ENCODE results near the gene LCORL. TPM values are rescaled to one million over a fixed set of nuclear protein-coding genes. Genes with fewer than 3 reads are reported as not detected.
"Not testable (repeated sequence)": the region's sequence is repeated elsewhere in the genome, so short reads cannot be mapped to it uniquely, and the experiment has no call there.

The LCORL gene
- total and polyA plus RNA-seq, 5 donors: 1.6 to 8.1 (median 7.3) TPM

DNA sequence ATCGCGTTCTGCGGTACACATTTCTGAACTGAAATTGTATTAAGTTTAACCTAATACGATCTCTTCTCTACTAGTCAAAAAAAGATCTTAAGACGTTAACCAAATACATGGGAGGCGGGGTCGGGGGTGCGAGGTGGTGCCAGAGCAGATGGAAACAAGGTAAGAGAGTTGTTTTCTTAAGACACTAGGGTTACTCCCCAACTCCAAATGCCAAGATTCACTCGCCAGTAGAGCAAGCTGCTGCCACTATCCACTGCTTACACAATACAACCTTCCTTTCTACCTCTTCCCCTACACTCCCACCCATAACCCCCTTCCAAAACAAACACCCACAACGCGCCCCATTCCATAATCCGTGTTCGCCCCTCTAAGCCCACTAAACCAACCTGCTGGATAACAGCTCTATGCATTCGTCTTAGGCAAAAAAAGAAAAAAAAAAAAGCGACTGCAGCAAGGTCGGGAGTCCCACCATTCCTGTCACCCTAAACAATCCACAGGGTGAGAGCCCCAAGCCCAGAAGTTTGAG, 1.3 kb downstream of the LCORL start:
- no peak overlapping the region for H3K27ac ChIP-seq (ENCODE audit: low read length)
- intact Hi-C loops (cut with DNase I): loop anchor here in 1 of 4 donors (10.0 kb wide), 1 partner anchor 205 kb away; the partner anchor contains the start of genes DCAF16 and NCAPG
- WGBS: 6% methylated on average over 16 of the region's 16 CpGs
- DNase-seq (peak; percentile 9 to 44 (median 27)), ATAC-seq (no peak)
- peaks cover 3% of the 10 kb centered on the region for H3K4me1 ChIP-seq (ENCODE audit: control insufficient read depth, insufficient read depth, low read length)
- H3K27me3 ChIP-seq (ENCODE audit: control insufficient read depth, insufficient read depth): no peaks in the 10 kb centered on the region
- no peaks in the 10 kb centered on the region for H3K9me3 ChIP-seq (ENCODE audit: control insufficient read depth, low read length)
- H3K4me3 ChIP-seq (ENCODE audit: low read length): peak overlapping the region; percentile 96

DNA sequence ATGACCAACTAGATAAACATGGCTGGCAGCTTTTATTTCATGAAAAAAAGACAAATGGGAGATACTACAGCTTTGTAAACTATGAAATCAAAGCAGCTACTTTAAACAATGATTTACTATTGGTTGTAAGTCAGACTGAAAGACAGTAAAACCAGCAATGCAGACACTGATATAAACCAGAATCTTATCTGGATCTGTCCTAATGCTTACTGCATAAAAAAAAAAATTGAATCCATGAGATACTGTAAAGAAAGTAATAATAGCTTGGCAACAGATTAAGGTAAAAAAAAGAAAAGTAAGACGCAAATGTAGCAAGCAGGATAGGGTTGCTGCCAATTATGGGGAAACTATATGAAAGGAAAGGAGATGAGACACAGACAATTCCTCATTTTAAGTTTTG, 7.3 kb downstream of the LCORL start:
- no peak for ATAC-seq
- WGBS: 67% methylated on average over 1 of the region's 1 CpG

DNA sequence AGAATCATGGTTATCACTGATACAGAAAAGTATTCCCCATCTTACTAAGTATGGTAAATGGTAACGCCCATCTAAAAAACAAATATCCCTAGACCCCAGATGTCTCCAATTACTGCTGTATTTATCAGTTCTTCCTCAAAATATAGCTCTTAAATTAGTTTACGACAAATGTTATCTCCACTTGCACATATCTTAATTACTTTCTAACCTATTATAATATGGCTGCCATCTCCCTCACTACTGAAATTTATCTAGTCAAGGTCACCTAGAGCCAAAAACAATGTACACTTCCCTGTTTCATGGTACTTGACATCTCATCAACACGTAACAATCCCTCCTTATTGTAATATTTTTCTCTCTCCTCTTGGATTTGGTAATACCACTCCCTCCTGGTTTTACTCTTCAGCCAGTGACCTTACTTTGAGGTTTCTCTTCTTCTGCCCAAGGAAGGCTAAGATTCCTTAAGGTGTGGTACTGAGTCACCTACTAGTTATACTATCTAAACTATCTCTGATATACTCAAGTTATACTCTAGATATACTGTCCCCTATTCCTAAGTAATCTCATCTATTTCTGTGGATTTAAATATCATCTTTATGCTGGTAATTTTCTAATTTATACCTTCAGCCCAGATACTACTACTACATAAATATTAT, 8.6 kb downstream of the LCORL start:
- DNase-seq: no peak
- H3K9me3 ChIP-seq (ENCODE audit: control insufficient read depth, low read length): no peaks in the 10 kb centered on the region
- H3K4me1 ChIP-seq (ENCODE audit: control insufficient read depth, insufficient read depth, low read length): peaks cover 4% of the 10 kb centered on the region
- H3K27me3 ChIP-seq (ENCODE audit: control insufficient read depth, insufficient read depth): no peaks in the 10 kb centered on the region
- H3K27ac ChIP-seq (ENCODE audit: low read length): no peak overlapping the region
- intact Hi-C loops (cut with DNase I): loop anchor here in 1 of 4 donors (10.0 kb wide), 1 partner anchor 198 kb away; the partner anchor contains the start of genes DCAF16 and NCAPG
- ATAC-seq: no peak
- WGBS: 74% methylated on average over 3 of the region's 3 CpGs
- H3K4me3 ChIP-seq (ENCODE audit: low read length): no peak overlapping the region

More for the DNA sequence above, 7.3 kb downstream of the LCORL start:
- H3K27ac ChIP-seq (ENCODE audit: low read length): no peak overlapping the region
- H3K27me3 ChIP-seq (ENCODE audit: control insufficient read depth, insufficient read depth): no peaks in the 10 kb centered on the region
- H3K4me1 ChIP-seq (ENCODE audit: control insufficient read depth, insufficient read depth, low read length): peaks cover 4% of the 10 kb centered on the region
- H3K4me3 ChIP-seq (ENCODE audit: low read length): no peak overlapping the region
- DNase-seq: no peak
- no peaks in the 10 kb centered on the region for H3K9me3 ChIP-seq (ENCODE audit: control insufficient read depth, low read length)
- intact Hi-C loops (cut with DNase I): loop anchor here in 1 of 4 donors (10.0 kb wide), 1 partner anchor 199 kb away; the partner anchor contains the start of genes DCAF16 and NCAPG

DNA sequence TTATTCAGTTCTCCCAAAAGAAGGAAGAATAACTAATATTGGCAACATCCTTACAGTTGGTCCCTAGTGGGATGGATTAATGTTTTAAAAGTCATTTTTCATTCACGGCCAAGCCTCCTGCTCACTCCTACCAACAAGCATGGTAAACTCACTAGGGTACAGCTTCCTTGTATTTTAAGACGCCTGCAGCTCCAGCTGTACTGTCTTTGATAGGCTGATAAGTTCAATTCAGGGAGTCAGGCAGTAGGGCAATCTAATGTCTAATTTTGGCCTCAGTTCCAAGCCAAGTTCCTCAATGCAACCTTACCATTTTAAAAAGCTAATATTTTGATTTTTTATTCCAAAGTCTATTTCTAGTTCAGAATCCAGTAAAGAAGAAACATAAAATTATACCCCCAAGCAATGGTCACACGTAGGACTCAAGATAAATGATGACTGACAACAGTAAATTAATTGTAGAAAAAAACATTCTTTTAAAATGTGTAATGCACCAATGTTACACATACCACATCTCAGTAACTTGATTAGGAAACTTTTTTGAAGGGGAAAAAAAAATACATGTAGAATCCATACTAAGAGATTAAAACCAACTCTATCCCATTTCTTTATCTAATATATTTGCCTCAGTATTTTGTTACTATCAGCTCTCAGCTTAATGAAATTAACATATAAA, 9.3 kb downstream of the LCORL start:
- WGBS: 33% methylated on average over 3 of the region's 3 CpGs

DNA sequence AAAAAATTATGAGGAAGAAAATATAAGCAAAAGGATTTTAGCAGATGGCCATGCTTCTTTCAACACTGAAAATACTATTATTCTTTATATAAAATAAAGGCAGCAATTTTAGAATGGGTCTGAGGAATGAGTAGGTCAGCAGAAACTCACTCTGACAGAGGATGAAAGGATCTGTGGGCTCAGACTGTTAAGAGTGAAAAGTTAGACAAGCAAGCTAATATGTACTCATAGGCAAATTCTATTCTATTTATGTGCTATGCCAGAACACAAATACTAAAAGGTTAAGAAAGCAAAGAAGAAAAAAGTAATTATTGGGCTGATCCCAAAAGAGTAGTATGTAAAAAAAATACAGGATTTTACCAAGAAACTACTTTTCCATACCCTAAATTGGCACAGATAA, 13.9 kb downstream of the LCORL start:
- intact Hi-C loops (cut with DNase I): no loop called here
- DNase-seq (no peak), ATAC-seq (no peak)
- H3K4me3 ChIP-seq (ENCODE audit: low read length): no peak overlapping the region
- no peaks in the 10 kb centered on the region for H3K27me3 ChIP-seq (ENCODE audit: control insufficient read depth, insufficient read depth)
- no peaks in the 10 kb centered on the region for H3K9me3 ChIP-seq (ENCODE audit: control insufficient read depth, low read length)
- peaks cover 2% of the 10 kb centered on the region for H3K4me1 ChIP-seq (ENCODE audit: control insufficient read depth, insufficient read depth, low read length)
- no peak overlapping the region for H3K27ac ChIP-seq (ENCODE audit: low read length)

More for the DNA sequence above, 9.3 kb downstream of the LCORL start:
- Histone ChIP-seq H3K9me3 (ENCODE audit: control insufficient read depth, low read length) (no peaks in the 10 kb centered on the region), H3K4me3 (ENCODE audit: low read length) (no peak overlapping the region), H3K27ac (ENCODE audit: low read length) (no peak overlapping the region), H3K4me1 (ENCODE audit: control insufficient read depth, insufficient read depth, low read length) (peaks cover 4% of the 10 kb centered on the region), H3K27me3 (ENCODE audit: control insufficient read depth, insufficient read depth) (no peaks in the 10 kb centered on the region)
- DNase-seq (no peak), ATAC-seq (peak in 1 of 2 donors; percentile 22)
- intact Hi-C loops (cut with DNase I): loop anchor here in 1 of 4 donors (10.0 kb wide), 1 partner anchor 197 kb away; the partner anchor contains the start of genes DCAF16 and NCAPG

DNA sequence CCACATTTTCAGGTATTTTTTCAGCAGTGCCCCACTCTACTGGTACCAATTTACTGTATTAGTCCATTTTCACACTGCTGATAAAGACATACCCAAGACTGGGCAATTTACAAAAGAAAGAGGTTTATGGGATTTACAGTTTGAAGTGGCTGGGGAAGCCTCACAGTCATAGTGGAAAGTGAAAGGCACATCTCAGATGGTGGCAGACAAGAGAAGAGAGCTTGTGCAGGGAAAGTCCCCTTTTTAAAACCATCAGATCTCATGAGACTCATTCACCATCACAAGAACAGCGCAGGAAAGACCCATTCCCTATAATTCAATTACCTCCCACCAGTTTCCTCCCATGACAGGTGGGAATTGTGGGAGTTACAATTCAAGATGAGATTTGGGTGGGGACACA, 15.1 kb downstream of the LCORL start:
- H3K9me3 ChIP-seq (ENCODE audit: control insufficient read depth, low read length); H3K27me3 ChIP-seq (ENCODE audit: control insufficient read depth, insufficient read depth); H3K4me1 ChIP-seq (ENCODE audit: control insufficient read depth, insufficient read depth, low read length); DNase-seq; intact Hi-C loops (cut with DNase I); H3K4me3 ChIP-seq (ENCODE audit: low read length); ATAC-seq; H3K27ac ChIP-seq (ENCODE audit: low read length): not testable (repeated sequence)
- 97% methylated on average over 1 of the region's 1 CpG for WGBS

DNA sequence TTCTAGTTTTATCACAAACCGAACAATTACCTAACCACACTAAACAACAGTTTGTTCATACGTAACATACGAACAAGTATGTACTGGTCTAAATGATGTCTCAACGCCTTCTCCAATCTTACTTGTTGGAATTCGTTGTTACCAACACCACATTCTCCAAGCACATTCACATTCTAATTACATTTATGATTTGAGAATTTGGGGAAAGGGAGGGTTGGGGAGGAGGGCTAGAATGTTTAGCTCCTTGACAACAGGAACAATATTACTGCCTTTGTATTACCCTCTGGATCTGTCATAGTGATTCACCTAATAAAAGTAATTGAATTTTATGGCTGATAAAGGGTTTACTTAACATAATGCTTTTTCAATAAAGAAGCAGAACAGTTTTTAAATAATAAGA, 24.4 kb downstream of the LCORL start:
- Histone ChIP-seq H3K4me1 (ENCODE audit: control insufficient read depth, insufficient read depth, low read length) (peaks cover 3% of the 10 kb centered on the region), H3K27ac (ENCODE audit: low read length) (no peak overlapping the region), H3K9me3 (ENCODE audit: control insufficient read depth, low read length) (no peaks in the 10 kb centered on the region), H3K27me3 (ENCODE audit: control insufficient read depth, insufficient read depth) (no peaks in the 10 kb centered on the region), H3K4me3 (ENCODE audit: low read length) (no peak overlapping the region)
- WGBS: 89% methylated on average over 5 of the region's 5 CpGs
- DNase-seq: no peak
- ATAC-seq: no peak
- intact Hi-C loops (cut with DNase I): no loop called here

DNA sequence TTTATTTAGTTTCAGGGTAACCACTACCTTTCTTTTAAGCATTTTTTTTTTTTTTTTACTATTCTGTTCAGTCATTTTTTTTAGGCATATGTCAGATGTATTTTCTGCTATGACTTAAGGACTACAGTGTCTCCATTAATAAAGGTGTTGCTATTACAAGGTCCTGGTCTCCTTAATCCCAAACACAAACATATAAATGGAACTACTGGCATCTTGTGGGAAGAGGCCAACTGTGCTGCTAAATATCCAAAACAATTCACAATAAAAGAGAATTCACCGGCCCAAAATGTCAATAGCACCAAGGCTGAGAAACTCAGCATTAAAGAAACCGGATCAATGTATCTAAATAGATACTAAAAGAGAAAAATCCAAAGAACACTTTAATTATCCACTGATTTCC, 26.4 kb downstream of the LCORL start:
- 94% methylated on average over 2 of the region's 2 CpGs for WGBS

DNA sequence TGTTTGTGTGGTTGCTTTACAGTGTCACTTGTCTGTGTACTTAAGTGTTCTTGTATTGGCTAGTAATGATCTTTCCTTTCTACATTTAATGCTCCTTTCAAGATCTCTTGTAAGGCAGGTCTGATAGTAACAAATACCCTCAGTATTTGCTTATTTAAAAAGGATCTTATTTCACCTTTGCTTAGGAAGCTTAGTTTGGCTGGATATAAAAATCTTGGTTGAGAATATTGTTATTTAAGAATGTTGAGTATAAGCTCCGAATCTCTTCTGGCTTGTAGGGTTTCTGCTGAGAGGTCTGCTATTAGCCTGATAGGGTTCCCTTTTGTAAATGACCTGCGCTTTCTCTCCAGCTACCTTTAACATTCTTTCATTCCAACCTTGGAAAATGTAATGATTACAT, 35.7 kb downstream of the LCORL start:
- Histone ChIP-seq H3K9me3 (ENCODE audit: control insufficient read depth, low read length) (no peaks in the 10 kb centered on the region), H3K27ac (ENCODE audit: low read length) (no peak overlapping the region), H3K4me3 (ENCODE audit: low read length) (no peak overlapping the region), H3K4me1 (ENCODE audit: control insufficient read depth, insufficient read depth, low read length) (no peaks in the 10 kb centered on the region), H3K27me3 (ENCODE audit: control insufficient read depth, insufficient read depth) (no peaks in the 10 kb centered on the region)
- ATAC-seq (no peak), DNase-seq (no peak)
- 98% methylated on average over 2 of the region's 2 CpGs for WGBS
- intact Hi-C loops (cut with DNase I): no loop called here

More for the DNA sequence above, 26.4 kb downstream of the LCORL start:
- peaks cover 1% of the 10 kb centered on the region for H3K4me1 ChIP-seq (ENCODE audit: control insufficient read depth, insufficient read depth, low read length)
- no peaks in the 10 kb centered on the region for H3K9me3 ChIP-seq (ENCODE audit: control insufficient read depth, low read length)
- intact Hi-C loops (cut with DNase I): no loop called here
- no peak for ATAC-seq
- no peak for DNase-seq
- no peaks in the 10 kb centered on the region for H3K27me3 ChIP-seq (ENCODE audit: control insufficient read depth, insufficient read depth)
- H3K27ac ChIP-seq (ENCODE audit: low read length): no peak overlapping the region
- no peak overlapping the region for H3K4me3 ChIP-seq (ENCODE audit: low read length)

DNA sequence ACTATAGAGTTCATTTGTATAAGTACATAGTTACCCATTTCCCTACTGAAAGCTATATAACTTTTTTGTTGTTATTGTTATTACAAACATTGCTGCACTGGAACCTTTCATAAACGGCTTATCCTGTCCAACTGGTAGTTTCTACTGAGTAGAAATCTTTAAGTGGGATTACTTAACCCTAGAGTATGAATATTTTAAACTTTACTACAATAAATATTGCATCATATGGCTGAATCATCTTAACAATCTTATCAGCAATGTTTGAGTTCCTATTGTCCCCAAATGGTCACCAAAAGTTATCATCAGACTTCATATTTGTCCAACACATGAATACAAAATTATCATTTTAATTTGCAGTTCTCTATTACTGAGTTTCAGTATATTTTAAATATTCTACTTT, 40.5 kb downstream of the LCORL start:
- Histone ChIP-seq H3K27me3 (ENCODE audit: control insufficient read depth, insufficient read depth) (no peaks in the 10 kb centered on the region), H3K9me3 (ENCODE audit: control insufficient read depth, low read length) (no peaks in the 10 kb centered on the region), H3K27ac (ENCODE audit: low read length) (no peak overlapping the region), H3K4me1 (ENCODE audit: control insufficient read depth, insufficient read depth, low read length) (no peaks in the 10 kb centered on the region), H3K4me3 (ENCODE audit: low read length) (no peak overlapping the region)
- no peak for ATAC-seq
- no peak for DNase-seq
- intact Hi-C loops (cut with DNase I): no loop called here
- 89% methylated on average over 1 of the region's 1 CpG for WGBS

DNA sequence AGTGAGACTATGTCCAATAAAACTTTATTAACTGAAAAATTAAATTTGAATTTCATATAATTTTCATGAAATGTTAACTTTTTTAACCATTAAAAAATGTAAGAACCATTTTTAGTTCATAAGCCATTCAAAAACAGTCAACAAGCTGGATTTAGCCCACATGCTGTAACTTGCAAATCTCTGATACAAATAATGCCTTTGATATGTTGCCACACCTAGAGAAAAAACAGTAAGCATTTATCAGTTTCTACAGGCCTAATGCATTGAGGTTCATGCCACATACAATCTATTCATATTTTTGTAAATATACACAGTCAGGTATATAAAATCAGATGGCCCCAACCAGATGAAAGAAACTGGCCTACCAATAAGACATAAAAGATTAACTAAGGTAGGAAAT, 52.8 kb downstream of the LCORL start:
- DNase-seq (no peak), ATAC-seq (no peak)
- intact Hi-C loops (cut with DNase I): no loop called here
- no peak overlapping the region for H3K27ac ChIP-seq (ENCODE audit: low read length)
- H3K27me3 ChIP-seq (ENCODE audit: control insufficient read depth, insufficient read depth): no peaks in the 10 kb centered on the region
- no peak overlapping the region for H3K4me3 ChIP-seq (ENCODE audit: low read length)
- H3K4me1 ChIP-seq (ENCODE audit: control insufficient read depth, insufficient read depth, low read length): no peaks in the 10 kb centered on the region
- no peaks in the 10 kb centered on the region for H3K9me3 ChIP-seq (ENCODE audit: control insufficient read depth, low read length)
